Endothelial cell (in vitro differentiated cells): ENCODE data around the gene ERC2. TPM values are rescaled to one million over a fixed set of nuclear protein-coding genes. Genes with fewer than 3 reads are reported as not detected.

Experiments
- DNase-seq: peaks from one replicate; pipeline ENCODE4 v3.0.0; 2021; ENCODE audit warnings: low spot score
- H3K27ac Mint-ChIP-seq: one replicate; pipeline ENCODE4 v1.8.0; 2021; ENCODE audit warnings: mixed read lengths, inconsistent platforms; ENCODE audit not compliant: unreplicated experiment
- H3K27me3 Mint-ChIP-seq: one replicate; pipeline ENCODE4 v1.8.0; 2021; ENCODE audit warnings: mild to moderate bottlenecking, moderate library complexity, mixed read lengths, inconsistent platforms; ENCODE audit not compliant: unreplicated experiment
- H3K36me3 Mint-ChIP-seq: one replicate; pipeline ENCODE4 v1.8.0; 2021; ENCODE audit warnings: mild to moderate bottlenecking, low read depth, mixed read lengths, inconsistent platforms; ENCODE audit not compliant: unreplicated experiment
- H3K4me1 Mint-ChIP-seq: one replicate; pipeline ENCODE4 v1.8.0; 2021; ENCODE audit warnings: mild to moderate bottlenecking, mixed read lengths, inconsistent platforms; ENCODE audit not compliant: unreplicated experiment
- H3K4me3 Mint-ChIP-seq: one replicate; pipeline ENCODE4 v1.8.0; 2021; ENCODE audit warnings: mild to moderate bottlenecking, mixed read lengths, inconsistent platforms; ENCODE audit not compliant: unreplicated experiment
- H3K9me3 Mint-ChIP-seq: one replicate; pipeline ENCODE4 v1.8.0; 2021; ENCODE audit warnings: mixed read lengths, inconsistent platforms; ENCODE audit not compliant: unreplicated experiment
- CTCF ChIP-seq: fragments of 200-600 bp; sonication (generic); IDR thresholded peaks from one replicate; pipeline ENCODE4 v1.5.0; 2021; ENCODE audit warnings: antibody characterized with exemption; ENCODE audit not compliant: unreplicated experiment
- total RNA-seq: library from RNA; stranded (reverse); fragmentation: NEBNext Ultra II Directional; extraction: Animal tissue kit (Norgen Biotek cat#: 25700); gene quantifications from one replicate; pipeline ENCODE4 v1.2.1, GENCODE V29; 2021; ENCODE audit not compliant: unreplicated experiment

Gene ERC2
- total RNA-seq, 1 donor from 2014 or later = 20.5 TPM

DNA sequence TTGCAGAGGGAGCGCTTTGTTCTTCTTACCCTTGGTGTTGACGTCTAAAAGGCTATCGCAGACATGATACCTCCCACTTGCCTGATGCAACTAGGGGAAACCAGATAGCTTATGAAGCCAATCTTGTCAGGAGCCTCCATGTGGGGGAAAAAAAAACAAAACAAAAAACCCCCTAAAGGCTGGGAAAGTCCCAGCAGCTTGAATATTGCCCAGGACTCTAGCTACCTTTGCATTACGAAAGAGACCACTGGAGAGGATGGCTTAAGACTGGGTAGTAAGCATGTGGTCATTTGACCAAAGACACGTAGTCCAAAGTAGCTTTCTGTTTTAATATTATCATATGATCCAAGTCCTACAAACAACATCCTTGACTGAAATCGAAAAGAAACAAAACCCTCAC is 860.4 kb downstream of the ERC2 start:
- no peaks in the 10 kb centered on the region for H3K36me3 Mint-ChIP-seq
- no peaks in the 10 kb centered on the region for H3K27me3 Mint-ChIP-seq

DNA sequence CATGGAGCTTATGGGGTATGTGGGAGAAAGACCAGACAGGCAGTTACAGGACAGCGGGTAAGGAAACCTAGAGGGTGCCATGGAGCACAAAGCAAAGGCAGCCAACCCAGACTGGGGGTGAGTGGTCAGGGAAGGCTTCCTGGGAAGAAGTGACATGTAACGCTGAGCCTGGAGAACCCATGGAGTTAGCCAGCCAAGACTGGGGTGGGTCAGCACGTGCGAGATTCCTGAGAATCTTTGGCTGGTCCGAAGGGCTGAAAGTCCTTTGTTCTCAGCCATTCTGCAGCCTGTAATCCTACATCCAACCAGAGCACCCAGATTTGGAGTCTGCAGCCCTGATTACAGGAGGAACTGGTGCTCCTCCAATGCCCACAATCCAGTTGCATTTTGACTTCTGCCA is 861.1 kb downstream of the ERC2 start:
- Mint-ChIP-seq H3K9me3 (no peaks in the 10 kb centered on the region), H3K4me3 (no peak overlapping the region)

More for the DNA sequence above, 860.4 kb downstream of the ERC2 start:
- Mint-ChIP-seq H3K4me1 (peaks cover 7% of the 10 kb centered on the region), H3K27ac (no peak overlapping the region), H3K4me3 (no peak overlapping the region), H3K9me3 (no peaks in the 10 kb centered on the region)
- TF ChIP-seq CTCF = no peak
- DNase-seq = no peak

DNA sequence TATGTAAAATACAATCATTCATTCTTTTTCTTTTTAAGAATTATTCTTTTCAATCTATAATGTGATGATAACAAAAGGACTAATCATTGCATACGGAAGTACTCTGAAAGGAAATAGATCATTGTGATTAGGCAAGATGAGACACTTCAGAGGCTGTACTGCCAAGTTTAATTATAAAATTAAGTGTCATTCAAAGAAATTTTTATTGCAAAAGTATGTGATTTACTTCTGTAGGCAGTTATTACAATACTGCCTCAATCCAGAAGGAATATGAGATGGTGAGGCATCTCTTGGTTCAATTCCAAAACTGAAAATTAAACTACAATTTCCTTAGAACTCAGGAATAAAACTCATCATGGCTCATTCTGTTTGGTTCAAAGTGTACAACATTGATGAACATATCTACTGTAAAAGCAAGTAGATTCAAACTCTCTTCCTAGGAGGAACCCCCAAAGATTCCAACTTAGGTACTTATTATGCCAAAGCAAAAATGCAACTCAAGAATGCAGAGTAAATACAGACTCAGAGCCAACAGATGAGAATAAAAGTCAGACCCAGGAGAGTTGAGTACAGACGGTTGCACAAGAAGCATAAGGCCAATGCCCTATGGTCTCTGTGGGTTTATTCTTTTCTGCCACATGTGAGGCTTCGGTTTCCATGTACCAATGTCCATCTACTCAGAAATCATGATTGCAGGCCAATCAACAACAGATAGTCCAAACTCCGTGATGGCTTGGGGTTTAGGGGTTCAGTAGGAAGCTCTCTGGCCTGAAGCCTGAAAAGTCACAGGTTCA is 862.6 kb downstream of the ERC2 start:
- no peak for DNase-seq
- H3K27ac Mint-ChIP-seq = no peak overlapping the region
- H3K9me3 Mint-ChIP-seq = no peaks in the 10 kb centered on the region
- TF ChIP-seq CTCF = no peak
- H3K36me3 Mint-ChIP-seq = no peaks in the 10 kb centered on the region
- peaks cover 29% of the 10 kb centered on the region for H3K4me1 Mint-ChIP-seq
- no peak overlapping the region for H3K4me3 Mint-ChIP-seq
- peaks cover 5% of the 10 kb centered on the region for H3K27me3 Mint-ChIP-seq

More for the DNA sequence above, 861.1 kb downstream of the ERC2 start:
- H3K27ac Mint-ChIP-seq = no peak overlapping the region
- H3K27me3 Mint-ChIP-seq = peaks cover 3% of the 10 kb centered on the region
- H3K4me1 Mint-ChIP-seq = peaks cover 14% of the 10 kb centered on the region
- no peak for DNase-seq
- no peak for TF ChIP-seq CTCF
- H3K36me3 Mint-ChIP-seq = no peaks in the 10 kb centered on the region

GRCh38 chr3:55604846-55605245 is 863.4 kb downstream of the ERC2 start:
- Mint-ChIP-seq H3K9me3 (no peaks in the 10 kb centered on the region), H3K27ac (no peak overlapping the region), H3K36me3 (no peaks in the 10 kb centered on the region), H3K27me3 (peaks cover 5% of the 10 kb centered on the region), H3K4me3 (no peak overlapping the region), H3K4me1 (peaks cover 37% of the 10 kb centered on the region)
- TF ChIP-seq CTCF = no peak
- no peak for DNase-seq

DNA sequence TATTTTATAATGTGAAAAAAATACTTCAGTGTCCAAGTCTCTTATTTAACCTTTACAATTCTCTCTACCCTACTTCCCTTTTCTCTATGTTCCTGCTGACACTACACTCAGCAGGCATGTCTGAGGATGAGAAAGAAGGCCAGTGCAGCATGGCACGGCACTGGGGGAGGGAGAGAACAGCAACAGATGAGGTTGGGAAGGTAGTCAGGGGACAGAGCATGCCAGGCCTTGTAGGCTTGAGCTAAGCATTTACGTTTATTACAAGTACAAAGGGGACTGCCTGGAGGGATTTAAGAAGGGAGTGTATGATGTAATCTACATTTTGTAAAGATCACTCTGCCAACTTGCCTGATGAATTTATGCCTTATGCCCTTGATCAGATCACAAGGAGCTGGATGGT is 863.9 kb downstream of the ERC2 start:
- H3K27ac Mint-ChIP-seq = no peak overlapping the region
- DNase-seq = no peak
- H3K36me3 Mint-ChIP-seq = no peaks in the 10 kb centered on the region
- no peak for TF ChIP-seq CTCF
- peaks cover 5% of the 10 kb centered on the region for H3K27me3 Mint-ChIP-seq
- no peak overlapping the region for H3K4me3 Mint-ChIP-seq
- H3K4me1 Mint-ChIP-seq = peaks cover 37% of the 10 kb centered on the region
- no peaks in the 10 kb centered on the region for H3K9me3 Mint-ChIP-seq
